Keratinocyte (primary cell): Measurements from ENCODE around the gene PCP4L1. TPM values are rescaled to one million over a fixed set of nuclear protein-coding genes. Genes with fewer than 3 reads are reported as not detected.

Source experiments
- DNase-seq: peaks from one replicate; pipeline ENCODE4 v3.0.0-alpha.2; 2011; ENCODE audit warnings: low read depth, missing footprints, low spot score
- FAIRE-seq: peaks from 2 replicates; lab custom pipeline; 2011; peaks lifted over from hg19 to GRCh38; lab: Jason Lieb, UNC
- H2AFZ ChIP-seq: 2 replicates; pipeline ENCODE4 v1.6.0; 2012; ENCODE audit warnings: low read length, control low read depth, inconsistent platforms; ENCODE audit not compliant: control insufficient read depth
- H3K27ac ChIP-seq: 2 replicates; pipeline ENCODE4 v1.5.1; 2011; ENCODE audit warnings: low read length; ENCODE audit not compliant: control insufficient read depth, insufficient read depth
- H3K27me3 ChIP-seq: 3 replicates; pipeline ENCODE4 v1.6.0; 2011; ENCODE audit warnings: low read length; ENCODE audit not compliant: control insufficient read depth, insufficient read depth; ENCODE audit errors: extremely low read depth
- H3K36me3 ChIP-seq, 2 experiments: 2 replicates in 1 of 2; 3 replicates in 1 of 2; pipeline ENCODE4 v1.5.1; 2011; ENCODE audit warnings: low read length in 2 of 2, mild to moderate bottlenecking in 1 of 2; ENCODE audit not compliant: control insufficient read depth in 2 of 2, insufficient read depth in 2 of 2; ENCODE audit errors: extremely low read depth in 1 of 2
- H3K4me1 ChIP-seq: 3 replicates; pipeline ENCODE4 v1.5.1; 2011; ENCODE audit warnings: low read length; ENCODE audit not compliant: control insufficient read depth, insufficient read depth; ENCODE audit errors: extremely low read depth
- H3K4me2 ChIP-seq: 3 replicates; pipeline ENCODE4 v1.6.0; 2011; ENCODE audit warnings: low read depth, low read length; ENCODE audit not compliant: control insufficient read depth, insufficient read depth; ENCODE audit errors: extremely low read depth
- H3K4me3 ChIP-seq, 3 experiments: fragments of 200-600 bp in 1 of 3; sonication (generic) in 1 of 3; 2 replicates in 2 of 3; 3 replicates in 1 of 3; pipeline ENCODE4 v1.5.1; 2011 to 2016; ENCODE audit warnings: low read length in 3 of 3, mild to moderate bottlenecking in 3 of 3, control low read depth in 2 of 3, inconsistent platforms in 1 of 3, low read depth in 1 of 3, mixed read lengths in 1 of 3, mixed run types in 1 of 3, moderate library complexity in 1 of 3; ENCODE audit not compliant: control insufficient read depth in 2 of 3, insufficient read depth in 2 of 3; ENCODE audit errors: extremely low read depth in 1 of 3
- H3K79me2 ChIP-seq: 2 replicates; pipeline ENCODE4 v1.6.0; 2012; ENCODE audit warnings: low read length; ENCODE audit not compliant: control insufficient read depth, insufficient read depth
- H3K9ac ChIP-seq: 3 replicates; pipeline ENCODE4 v1.6.0; 2011; ENCODE audit warnings: low read length; ENCODE audit not compliant: control insufficient read depth, insufficient read depth; ENCODE audit errors: extremely low read depth
- H3K9me1 ChIP-seq: 3 replicates; pipeline ENCODE4 v1.6.0; 2011; ENCODE audit warnings: low read length; ENCODE audit not compliant: control insufficient read depth, insufficient read depth; ENCODE audit errors: extremely low read depth
- H3K9me3 ChIP-seq: 2 replicates; pipeline ENCODE4 v1.5.1; 2012; ENCODE audit warnings: low read depth, low read length; ENCODE audit not compliant: control insufficient read depth
- H4K20me1 ChIP-seq: 3 replicates; pipeline ENCODE4 v1.6.0; 2011; ENCODE audit warnings: low read length; ENCODE audit not compliant: control insufficient read depth, insufficient read depth; ENCODE audit errors: extremely low read depth
- EZH2 ChIP-seq: IDR thresholded peaks from one replicate; pipeline ENCODE4 v1.6.1; 2012; ENCODE audit warnings: inconsistent platforms, mild to moderate bottlenecking, low read length, moderate library complexity
- dilution Hi-C: fragments of 300-500 bp; cut with MboI; formaldehyde crosslinking; loops from one replicate; pipeline ENCODE4 v1.7.0; 2020; ENCODE audit warnings: low sequenced_read_pairs; ENCODE audit not compliant: extremely low pct_ligation_motif_present
- polyA minus RNA-seq, 3 experiments: library from RNA; depleted of rRNA, polyadenylated mRNA; stranded (reverse); fragments of >200 nt; gene quantifications; 1 replicate in 1 of 3; 2 replicates in 1 of 3; 3 replicates in 1 of 3; pipeline ENCODE4 v1.2.3, GENCODE V29; 2011
- polyA plus RNA-seq, 5 experiments: library from polyadenylated mRNA; depleted of rRNA in 3 of 5; stranded (reverse) in 3 of 5; stranded (forward) in 1 of 5; unstranded in 1 of 5; fragments of >200 nt; gene quantifications; 1 replicate in 1 of 5; 2 replicates in 3 of 5; 3 replicates in 1 of 5; pipeline versions ENCODE4 v1.2.1 to v1.2.3, GENCODE V29; 2011 to 2012; ENCODE audit warnings: missing spikeins in 2 of 5, low read depth in 1 of 5, low replicate concordance in 1 of 5
- TF ChIP-seq, protein P1 (sequence below), 3 experiments: IDR thresholded peaks in 1 of 3; conservative IDR thresholded peaks in 1 of 3; optimal IDR thresholded peaks in 1 of 3; 2 replicates in 2 of 3; 3 replicates in 1 of 3; pipeline versions ENCODE3 to v1.5.1; 2011; ENCODE audit warnings: low read length in 3 of 3, mild to moderate bottlenecking in 3 of 3, moderate library complexity in 2 of 3, control low read depth in 1 of 3, inconsistent platforms in 1 of 3; ENCODE audit not compliant: insufficient read depth in 2 of 3; ENCODE audit errors: extremely low read depth in 1 of 3

The PCP4L1 gene
- polyA plus RNA-seq (0.04 to 0.24 TPM in 2 of 3 replicates, not detected in the other), polyA minus RNA-seq (not detected in 3 replicates)
- polyA plus RNA-seq (2011; ENCODE audit: low read depth), result not detected
- 0.05 and 0.07 TPM in 2 replicates for polyA plus RNA-seq (2011; cell fraction: cytosol; rRNA removed)
- not detected in 2 replicates for polyA plus RNA-seq (2011; cell fraction: nucleus; rRNA removed)
- polyA plus RNA-seq (2012; ENCODE audit: low replicate concordance), result not detected in 2 replicates
- polyA minus RNA-seq (2011; cell fraction: cytosol; rRNA and poly(A)+ RNA removed), result not detected
- not detected in 2 replicates for polyA minus RNA-seq (2011; cell fraction: nucleus; rRNA and poly(A)+ RNA removed)

DNA sequence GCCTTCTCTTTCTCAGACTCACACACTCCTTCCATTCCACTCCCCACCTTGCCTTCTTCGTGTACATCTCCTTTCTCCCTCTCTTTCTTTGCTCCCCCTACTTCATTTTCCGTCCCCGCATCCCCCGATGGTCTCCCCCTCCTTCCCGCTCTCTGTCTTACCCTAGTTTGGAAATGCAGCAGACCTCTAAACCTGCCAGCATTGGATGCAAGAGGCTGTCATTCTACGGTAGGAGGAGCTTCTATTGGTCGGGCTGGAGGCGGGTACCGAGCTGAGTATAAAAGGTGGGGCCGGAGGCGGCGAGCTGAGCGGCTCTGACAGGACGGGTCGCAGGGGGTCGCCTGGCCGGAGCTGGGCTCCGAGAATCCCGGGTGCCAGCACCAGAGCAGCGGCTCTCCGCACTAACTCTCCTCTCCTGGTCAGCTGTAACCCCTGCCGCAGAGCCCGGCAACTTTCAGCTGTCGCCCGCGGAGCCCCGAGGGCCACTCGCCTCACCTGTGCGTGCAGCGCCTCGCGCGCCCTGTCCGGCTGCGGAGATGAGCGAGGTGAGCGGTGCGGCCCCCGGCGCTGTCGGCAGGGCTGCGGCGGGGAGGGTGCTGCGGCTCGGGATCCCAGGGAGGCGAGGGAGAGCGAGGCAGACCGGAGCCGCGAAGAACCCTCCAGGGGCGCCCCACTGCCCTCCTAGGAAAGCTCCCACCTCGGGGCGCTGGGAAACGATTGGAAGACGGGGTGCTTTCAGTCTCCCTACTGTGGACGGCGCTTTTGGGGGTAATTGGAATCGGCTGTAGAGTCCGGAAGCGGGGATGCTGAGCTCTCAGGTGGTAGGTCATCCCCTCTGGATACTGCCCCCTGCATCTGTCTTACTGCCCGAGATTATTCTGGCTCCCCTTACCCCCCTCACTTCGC lies at the start of gene PCP4L1:
PCP4L1 (plus strand) TSS at position 307 of the 906 bp plus-strand sequence; CDS start at position 537, 230 bp downstream.
- H3K9me3 ChIP-seq, result no peaks in the 10 kb centered on the region
- dilution Hi-C loops, result no loop called here
- H2AFZ ChIP-seq, result peak within 1 kb of the TSS; percentile 59
- TF ChIP-seq, protein P1, sequence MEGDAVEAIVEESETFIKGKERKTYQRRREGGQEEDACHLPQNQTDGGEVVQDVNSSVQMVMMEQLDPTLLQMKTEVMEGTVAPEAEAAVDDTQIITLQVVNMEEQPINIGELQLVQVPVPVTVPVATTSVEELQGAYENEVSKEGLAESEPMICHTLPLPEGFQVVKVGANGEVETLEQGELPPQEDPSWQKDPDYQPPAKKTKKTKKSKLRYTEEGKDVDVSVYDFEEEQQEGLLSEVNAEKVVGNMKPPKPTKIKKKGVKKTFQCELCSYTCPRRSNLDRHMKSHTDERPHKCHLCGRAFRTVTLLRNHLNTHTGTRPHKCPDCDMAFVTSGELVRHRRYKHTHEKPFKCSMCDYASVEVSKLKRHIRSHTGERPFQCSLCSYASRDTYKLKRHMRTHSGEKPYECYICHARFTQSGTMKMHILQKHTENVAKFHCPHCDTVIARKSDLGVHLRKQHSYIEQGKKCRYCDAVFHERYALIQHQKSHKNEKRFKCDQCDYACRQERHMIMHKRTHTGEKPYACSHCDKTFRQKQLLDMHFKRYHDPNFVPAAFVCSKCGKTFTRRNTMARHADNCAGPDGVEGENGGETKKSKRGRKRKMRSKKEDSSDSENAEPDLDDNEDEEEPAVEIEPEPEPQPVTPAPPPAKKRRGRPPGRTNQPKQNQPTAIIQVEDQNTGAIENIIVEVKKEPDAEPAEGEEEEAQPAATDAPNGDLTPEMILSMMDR (optimal IDR thresholded peaks at IDR 0.05 in 1 of 3, IDR thresholded peaks at IDR 0.05 in 1 of 3, conservative IDR thresholded peaks at IDR 0.05 in 1 of 3; ENCODE audit: extremely low read depth in 1 of 3, insufficient read depth in 2 of 3, low read length in 3 of 3), result no peak
- peak; percentile 76 for TF ChIP-seq EZH2
- no peak for FAIRE-seq
- peak within 1 kb of the TSS; percentile 79 for H3K4me2 ChIP-seq
- no peak within 1 kb of the TSS for H3K27ac ChIP-seq
- H3K4me1 ChIP-seq, result peaks cover 12% of the 10 kb centered on the region
- H3K9ac ChIP-seq, result no peak within 1 kb of the TSS
- H3K27me3 ChIP-seq, result peaks cover 31% of the 10 kb centered on the region
- no peak for DNase-seq
- H3K36me3 ChIP-seq, result no peaks in the 10 kb centered on the region
- no peaks in the 10 kb centered on the region for H3K79me2 ChIP-seq
- H3K9me1 ChIP-seq, result no peaks in the 10 kb centered on the region
- peak within 1 kb of the TSS; percentile 31 to 51 (median 44) for H3K4me3 ChIP-seq
- H4K20me1 ChIP-seq, result no peaks in the 10 kb centered on the region

DNA sequence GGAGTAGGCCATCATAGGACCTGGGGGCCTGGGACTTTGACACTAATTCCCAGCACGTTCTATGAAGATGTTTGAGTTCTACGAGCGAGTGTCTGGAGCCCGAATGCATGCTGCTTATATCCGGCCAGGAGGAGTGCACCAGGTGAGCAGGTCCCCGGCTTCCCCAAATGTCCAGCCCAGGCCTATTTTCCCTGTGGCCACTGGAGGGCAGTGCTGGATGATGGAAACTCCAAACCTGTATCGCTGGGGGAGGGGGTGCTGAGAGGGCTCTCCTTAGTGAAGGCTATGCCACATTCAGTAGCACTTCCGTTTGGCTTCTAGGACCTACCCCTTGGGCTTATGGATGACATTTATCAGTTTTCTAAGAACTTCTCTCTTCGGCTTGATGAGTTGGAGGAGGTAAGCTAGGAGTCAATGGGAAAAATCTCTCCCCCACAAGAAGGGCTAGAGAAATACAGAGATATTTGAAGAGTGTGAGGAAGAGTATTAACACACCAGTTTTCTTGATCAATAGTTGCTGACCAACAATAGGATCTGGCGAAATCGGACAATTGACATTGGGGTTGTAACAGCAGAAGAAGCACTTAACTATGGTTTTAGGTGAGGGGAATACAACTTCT lies 48.6 kb upstream of the PCP4L1 start:
- H3K9ac ChIP-seq, result no peak overlapping the region
- H3K27ac ChIP-seq, result no peak overlapping the region
- H3K9me1 ChIP-seq, result no peaks in the 10 kb centered on the region
- TF ChIP-seq, protein P1 (optimal IDR thresholded peaks at IDR 0.05 in 1 of 3, IDR thresholded peaks at IDR 0.05 in 1 of 3, conservative IDR thresholded peaks at IDR 0.05 in 1 of 3; ENCODE audit: extremely low read depth in 1 of 3, insufficient read depth in 2 of 3, low read length in 3 of 3), result peak; percentile 90 to 92 (median 90)
- TF ChIP-seq EZH2, result no peak
- no peaks in the 10 kb centered on the region for H3K27me3 ChIP-seq
- no peaks in the 10 kb centered on the region for H3K4me1 ChIP-seq
- no peaks in the 10 kb centered on the region for H3K9me3 ChIP-seq
- no peak overlapping the region for H3K4me3 ChIP-seq
- dilution Hi-C loops, result no loop called here
- peaks cover 29 to 32% of the 10 kb centered on the region in 2 experiments for H3K36me3 ChIP-seq
- no peak for DNase-seq
- H4K20me1 ChIP-seq, result no peaks in the 10 kb centered on the region
- H2AFZ ChIP-seq, result no peak overlapping the region
- H3K4me2 ChIP-seq, result no peak overlapping the region
- peaks cover 3% of the 10 kb centered on the region for H3K79me2 ChIP-seq
- FAIRE-seq, result no peak
